Frontal cortex (tissue), 4 donors: Measurements from ENCODE around the gene RBMY1B. TPM values are rescaled to one million over a fixed set of nuclear protein-coding genes. Genes with fewer than 3 reads are reported as not detected.
"Not testable (repeated sequence)": the region's sequence is repeated elsewhere in the genome, so short reads cannot be mapped to it uniquely, and the experiment has no call there.

Source experiments
- DNase-seq, 2 donors: peaks; one replicate each; pipeline ENCODE4 v3.0.0; 2012; ENCODE audit warnings: low spot score in 2 of 2
- FAIRE-seq: peaks from 2 replicates; lab custom pipeline; 2012; peaks lifted over from hg19 to GRCh38; lab: Jason Lieb, UNC
- total RNA-seq: library from RNA; depleted of rRNA; stranded (reverse); fragments of >200 nt; gene quantifications from one replicate; pipeline ENCODE4 v1.2.3, GENCODE V29; 2014
- donor health status: control.
- donor health status: control.
- donor health status: control.

The RBMY1B gene
- total RNA-seq, result not detected

DNA sequence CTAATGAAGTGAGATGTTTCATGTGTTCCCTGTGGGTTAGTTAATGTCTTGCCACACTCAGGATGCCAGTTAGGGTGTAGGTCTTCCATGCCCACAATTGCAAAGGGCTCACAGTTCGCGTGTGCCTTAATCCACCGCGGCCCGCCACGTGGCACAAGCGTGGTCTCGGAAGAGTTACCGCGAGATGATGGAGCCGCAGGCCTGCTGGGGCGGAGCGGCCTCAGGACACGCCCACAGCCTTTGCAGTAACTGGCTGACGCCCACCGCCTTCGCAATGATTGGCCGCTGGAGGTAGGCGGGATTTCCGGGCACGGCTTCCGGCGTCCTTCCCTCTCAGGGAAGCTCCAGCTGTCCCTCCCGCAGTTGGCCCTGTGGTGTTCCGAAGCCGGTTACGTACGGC lies at the start of gene RBMY1B:
Gene RBMY1B, plus strand, starts transcription at position 301 of the 400 bp plus-strand sequence. CDS start 2,013 bp downstream, outside the sequence.
- FAIRE-seq, result not testable (repeated sequence)

DNA sequence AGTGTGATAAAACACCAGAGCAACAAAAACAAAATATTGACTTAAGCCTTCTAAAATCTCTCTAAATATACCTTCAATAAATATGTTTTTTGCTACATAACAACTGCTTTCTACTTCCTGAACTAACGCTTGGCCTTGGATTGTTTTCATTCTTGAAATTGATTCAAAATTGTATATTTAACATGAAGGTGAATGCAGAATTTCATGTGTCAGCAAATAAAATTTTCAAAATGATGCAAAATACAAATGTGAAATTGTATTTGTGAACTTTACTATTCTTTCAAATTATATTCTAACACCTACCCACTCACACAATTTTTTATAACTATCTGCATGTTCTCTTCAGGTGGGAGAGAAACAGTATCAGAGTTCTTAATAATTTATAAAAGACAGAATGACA lies 48.2 kb upstream of the RBMY1B start:
- FAIRE-seq, DNase-seq: not testable (repeated sequence)

More for the DNA sequence above, at the start of gene RBMY1B:
- not testable (repeated sequence) for DNase-seq

DNA sequence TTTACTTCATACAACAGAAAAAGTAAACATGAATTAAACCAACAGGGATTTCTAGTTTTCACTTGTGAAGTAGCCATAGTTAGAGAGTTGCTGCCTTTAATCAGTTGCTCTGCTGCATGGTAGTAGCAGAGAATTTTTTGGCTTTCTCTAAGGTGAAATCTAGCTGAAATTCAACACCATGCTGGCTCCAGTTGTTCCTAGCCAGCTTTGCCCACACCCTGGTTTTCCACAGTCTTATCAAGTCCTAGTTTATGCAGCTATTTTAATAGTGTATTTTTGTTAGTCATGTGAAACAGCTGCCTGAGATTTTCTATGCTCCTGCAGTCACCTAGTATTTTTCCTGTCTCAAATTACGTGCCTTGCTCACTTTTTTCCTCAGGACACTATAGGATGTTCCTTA lies 28.2 kb upstream of the RBMY1B start:
- FAIRE-seq, result no peak
- DNase-seq, result no peak

DNA sequence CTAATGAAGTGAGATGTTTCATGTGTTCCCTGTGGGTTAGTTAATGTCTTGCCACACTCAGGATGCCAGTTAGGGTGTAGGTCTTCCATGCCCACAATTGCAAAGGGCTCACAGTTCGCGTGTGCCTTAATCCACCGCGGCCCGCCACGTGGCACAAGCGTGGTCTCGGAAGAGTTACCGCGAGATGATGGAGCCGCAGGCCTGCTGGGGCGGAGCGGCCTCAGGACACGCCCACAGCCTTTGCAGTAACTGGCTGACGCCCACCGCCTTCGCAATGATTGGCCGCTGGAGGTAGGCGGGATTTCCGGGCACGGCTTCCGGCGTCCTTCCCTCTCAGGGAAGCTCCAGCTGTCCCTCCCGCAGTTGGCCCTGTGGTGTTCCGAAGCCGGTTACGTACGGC lies 23.4 kb downstream of the RBMY1B start, which contains the start of gene RBMY1A1:
Gene RBMY1A1, plus strand, starts transcription at position 301 of the 400 bp plus-strand sequence. CDS start 2,013 bp downstream, outside the sequence.
- FAIRE-seq, DNase-seq: not testable (repeated sequence)

DNA sequence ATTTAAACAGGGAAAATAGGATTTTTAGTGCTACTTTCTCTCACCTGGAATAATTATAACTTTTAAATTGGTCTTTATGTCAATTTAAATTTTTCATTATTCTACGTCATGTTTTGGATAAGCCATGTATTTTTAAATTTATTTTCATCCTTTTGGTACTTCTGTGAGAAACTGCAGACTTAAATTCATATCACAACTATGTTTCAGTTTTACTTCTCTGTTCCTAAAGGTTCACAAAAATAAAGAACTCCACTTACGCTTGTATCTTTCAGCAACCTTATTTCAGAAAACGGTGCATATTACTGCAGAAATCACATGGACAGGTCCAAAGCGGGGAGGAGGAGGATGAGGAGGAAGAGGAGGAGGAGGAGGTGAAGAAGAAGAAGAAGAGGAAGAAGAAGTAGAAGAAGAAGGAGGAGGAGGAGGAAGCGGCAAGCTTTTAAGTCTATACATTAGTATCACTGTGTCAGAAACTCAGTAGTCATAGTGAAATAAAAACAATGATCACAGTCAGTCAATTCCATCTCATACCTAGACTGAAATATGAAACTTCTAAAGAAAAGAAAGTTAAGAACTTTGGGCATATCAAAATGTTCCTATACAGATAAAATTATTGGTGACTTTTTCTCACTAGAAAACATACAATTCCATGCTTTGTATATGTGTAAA lies 48.3 kb downstream of the RBMY1B start:
- not testable (repeated sequence) for FAIRE-seq, DNase-seq

Other genes with a start within 250 kb of the RBMY1B start
- not detected for gene RBMY1A1, start 23.5 kb downstream of the RBMY1B start, total RNA-seq